Measurements from ENCODE around the gene UAP1L1.

UAP1L1 gene

DNA sequence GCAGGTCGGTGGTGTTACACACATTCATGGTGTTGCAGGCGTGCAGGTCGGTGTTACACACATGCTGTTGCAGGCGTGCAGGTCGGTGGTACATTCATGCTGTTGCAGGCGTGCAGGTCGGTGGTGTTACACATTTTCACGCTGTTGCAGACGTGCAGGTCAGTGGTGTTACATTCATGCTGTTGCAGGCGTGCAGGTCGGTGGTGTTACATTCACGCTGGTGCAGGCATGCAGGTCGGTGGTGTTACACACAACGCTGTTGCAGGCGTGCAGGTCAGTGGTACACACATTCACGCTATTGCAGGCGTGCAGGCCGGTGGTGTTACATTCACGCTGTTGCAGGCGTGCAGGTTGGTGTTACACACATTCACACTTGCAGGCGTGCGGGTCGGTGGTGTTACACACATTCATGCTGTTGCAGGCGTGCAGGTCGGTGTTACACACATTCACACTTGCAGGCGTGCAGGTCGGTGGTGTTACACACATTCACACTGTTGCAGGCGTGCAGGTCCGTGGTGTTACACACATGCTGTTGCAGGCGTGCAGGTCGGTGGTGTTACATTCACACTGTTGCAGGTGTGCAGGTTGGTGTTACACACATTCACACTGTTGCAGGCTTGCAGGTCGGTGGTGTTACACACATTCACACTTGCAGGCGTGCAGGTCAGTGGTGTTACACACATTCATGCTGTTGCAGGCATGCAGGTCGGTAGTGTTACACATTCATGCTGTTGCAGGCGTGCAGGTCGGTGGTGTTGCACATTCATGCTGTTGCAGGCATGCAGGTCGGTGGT is 26.1 kb downstream of the UAP1L1 start:
- H3K4me3 ChIP-seq (replicated peaks in 1 of 2; ENCODE audit: low read depth in 2 of 2, low read length in 2 of 2): no peak overlapping the region
- DNase-seq (ENCODE audit: low read depth in 2 of 2): no peak
- TF ChIP-seq, protein P1, sequence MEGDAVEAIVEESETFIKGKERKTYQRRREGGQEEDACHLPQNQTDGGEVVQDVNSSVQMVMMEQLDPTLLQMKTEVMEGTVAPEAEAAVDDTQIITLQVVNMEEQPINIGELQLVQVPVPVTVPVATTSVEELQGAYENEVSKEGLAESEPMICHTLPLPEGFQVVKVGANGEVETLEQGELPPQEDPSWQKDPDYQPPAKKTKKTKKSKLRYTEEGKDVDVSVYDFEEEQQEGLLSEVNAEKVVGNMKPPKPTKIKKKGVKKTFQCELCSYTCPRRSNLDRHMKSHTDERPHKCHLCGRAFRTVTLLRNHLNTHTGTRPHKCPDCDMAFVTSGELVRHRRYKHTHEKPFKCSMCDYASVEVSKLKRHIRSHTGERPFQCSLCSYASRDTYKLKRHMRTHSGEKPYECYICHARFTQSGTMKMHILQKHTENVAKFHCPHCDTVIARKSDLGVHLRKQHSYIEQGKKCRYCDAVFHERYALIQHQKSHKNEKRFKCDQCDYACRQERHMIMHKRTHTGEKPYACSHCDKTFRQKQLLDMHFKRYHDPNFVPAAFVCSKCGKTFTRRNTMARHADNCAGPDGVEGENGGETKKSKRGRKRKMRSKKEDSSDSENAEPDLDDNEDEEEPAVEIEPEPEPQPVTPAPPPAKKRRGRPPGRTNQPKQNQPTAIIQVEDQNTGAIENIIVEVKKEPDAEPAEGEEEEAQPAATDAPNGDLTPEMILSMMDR (IDR thresholded peaks at IDR 0.05; ENCODE audit: low read depth, low read length): no peak

DNA sequence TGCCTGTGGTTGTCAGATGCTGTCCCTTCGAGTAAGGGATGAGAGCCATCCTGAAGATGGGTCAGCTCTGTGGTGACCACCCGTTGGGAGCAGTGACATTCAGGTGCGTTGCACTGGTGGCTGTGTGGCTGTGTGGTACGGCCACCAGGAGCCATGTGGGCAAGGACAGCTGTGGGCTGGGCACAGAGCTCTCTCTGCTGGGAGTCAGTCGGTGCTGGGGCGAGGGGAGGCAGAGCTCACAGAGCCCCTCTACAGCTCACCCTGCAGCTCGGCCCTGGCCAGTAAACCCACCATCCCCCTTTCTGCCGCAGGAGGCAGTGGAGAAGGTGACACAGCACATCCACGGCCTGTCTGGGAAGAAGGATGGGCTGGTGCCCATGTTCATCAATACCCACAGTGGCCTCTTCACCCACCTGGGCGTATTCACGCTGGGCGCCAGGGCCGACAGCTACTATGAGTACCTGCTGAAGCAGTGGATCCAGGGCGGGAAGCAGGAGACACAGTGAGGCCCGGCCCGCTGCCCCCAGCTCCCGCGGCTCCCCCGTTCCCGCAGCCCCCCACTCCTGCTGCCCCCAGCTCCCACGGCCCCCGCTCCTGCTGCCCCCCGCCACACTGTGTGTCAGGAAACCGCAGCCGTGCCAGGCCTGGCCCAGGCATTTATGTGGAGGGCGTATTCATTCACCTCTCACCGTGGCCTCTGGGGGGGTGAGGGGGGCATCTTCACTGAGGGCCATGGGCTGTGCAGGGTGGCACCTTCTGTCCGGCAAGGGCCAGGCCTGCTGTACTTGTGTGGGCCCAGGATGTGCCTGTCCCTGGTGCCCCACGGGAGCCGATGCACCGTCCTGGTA is 28.7 kb downstream of the UAP1L1 start:
- H3K4me3 ChIP-seq (replicated peaks in 1 of 2; ENCODE audit: low read depth in 2 of 2, low read length in 2 of 2): no peak overlapping the region
- no peak for DNase-seq (ENCODE audit: low read depth in 2 of 2)
- TF ChIP-seq, protein P1 (IDR thresholded peaks at IDR 0.05; ENCODE audit: low read depth, low read length): no peak

DNA sequence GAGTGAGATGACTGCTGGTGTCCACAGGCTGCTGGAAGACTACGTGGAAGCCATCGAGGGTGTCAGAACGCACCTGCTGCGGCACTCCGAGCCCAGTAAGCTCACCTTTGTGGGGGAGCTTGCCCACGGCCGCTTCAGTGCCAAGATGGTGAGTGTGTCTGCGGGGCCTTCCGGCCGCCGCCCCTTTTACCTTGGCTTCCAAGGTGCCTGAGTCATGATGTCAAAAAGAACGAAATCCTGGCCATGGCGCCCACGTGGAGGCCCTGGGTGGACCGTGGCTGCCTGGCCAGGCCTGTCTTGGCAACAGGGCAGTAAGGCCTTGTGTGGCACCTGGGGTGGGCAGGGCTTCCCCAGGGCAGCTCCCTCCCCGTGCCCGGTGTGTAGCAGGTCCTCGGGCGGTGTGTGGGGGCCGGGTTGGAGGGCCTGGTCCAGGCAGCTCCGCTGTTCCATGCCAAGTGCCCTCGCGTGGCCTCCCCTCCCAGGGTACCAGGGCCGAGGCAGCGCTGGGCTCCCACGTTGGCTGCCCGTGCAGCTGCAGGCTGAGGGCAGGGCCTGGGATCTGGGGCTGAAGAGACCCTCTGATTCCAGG is 29.4 kb downstream of the UAP1L1 start:
- H3K4me3 ChIP-seq (replicated peaks in 1 of 2; ENCODE audit: low read depth in 2 of 2, low read length in 2 of 2): no peak overlapping the region
- no peak for DNase-seq (ENCODE audit: low read depth in 2 of 2)
- TF ChIP-seq, protein P1 (IDR thresholded peaks at IDR 0.05; ENCODE audit: low read depth, low read length): no peak

DNA sequence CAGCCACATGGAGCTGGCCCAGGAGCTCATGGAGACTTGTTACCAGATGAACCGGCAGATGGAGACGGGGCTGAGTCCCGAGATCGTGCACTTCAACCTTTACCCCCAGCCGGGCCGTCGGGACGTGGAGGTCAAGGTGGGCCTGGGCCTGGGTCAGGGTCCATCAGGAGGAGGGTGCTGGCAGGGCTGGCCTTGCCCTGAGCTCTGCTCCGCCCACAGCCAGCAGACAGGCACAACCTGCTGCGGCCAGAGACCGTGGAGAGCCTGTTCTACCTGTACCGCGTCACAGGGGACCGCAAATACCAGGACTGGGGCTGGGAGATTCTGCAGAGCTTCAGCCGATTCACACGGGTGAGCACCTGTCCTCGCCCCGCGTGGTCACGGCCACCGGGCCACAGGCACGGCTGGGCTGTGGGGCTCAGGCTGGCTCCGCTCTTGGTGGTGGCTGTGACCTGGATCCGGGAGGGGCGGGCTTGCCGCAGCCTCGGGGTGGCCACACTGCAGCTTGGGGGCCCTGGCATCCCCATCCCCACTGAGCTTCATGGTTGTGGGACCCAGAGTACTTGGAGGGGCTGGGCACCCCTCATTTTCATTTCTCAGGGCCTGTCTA is 30.1 kb downstream of the UAP1L1 start:
- H3K4me3 ChIP-seq (replicated peaks in 1 of 2; ENCODE audit: low read depth in 2 of 2, low read length in 2 of 2): no peak overlapping the region
- TF ChIP-seq, protein P1 (IDR thresholded peaks at IDR 0.05; ENCODE audit: low read depth, low read length): no peak

DNA sequence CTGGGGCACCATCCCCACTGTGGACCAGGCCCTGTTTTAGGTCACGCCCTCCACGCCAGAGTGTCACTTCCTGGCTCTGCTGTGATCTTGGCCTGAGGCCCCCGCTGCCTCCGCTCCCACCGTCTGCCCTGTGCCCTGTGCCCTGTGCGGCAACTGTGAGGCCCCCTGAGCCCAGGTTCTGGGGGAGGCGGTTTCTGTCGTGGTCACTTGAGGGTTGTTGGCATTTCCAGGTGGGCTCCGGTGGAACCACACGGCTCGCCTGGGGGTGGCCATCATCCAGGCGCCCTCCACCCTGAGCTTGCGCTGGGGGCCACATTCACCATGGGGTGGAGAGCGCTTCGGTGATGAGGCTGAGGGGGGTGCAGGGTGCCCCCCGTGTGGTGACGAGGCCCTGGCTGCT is 30.7 kb downstream of the UAP1L1 start:
- DNase-seq (ENCODE audit: low read depth in 2 of 2): no peak
- H3K4me3 ChIP-seq (replicated peaks in 1 of 2; ENCODE audit: low read depth in 2 of 2, low read length in 2 of 2): no peak overlapping the region
- TF ChIP-seq, protein P1 (IDR thresholded peaks at IDR 0.05; ENCODE audit: low read depth, low read length): no peak

More for the DNA sequence above, 30.1 kb downstream of the UAP1L1 start:
- DNase-seq (ENCODE audit: low read depth in 2 of 2): no peak

DNA sequence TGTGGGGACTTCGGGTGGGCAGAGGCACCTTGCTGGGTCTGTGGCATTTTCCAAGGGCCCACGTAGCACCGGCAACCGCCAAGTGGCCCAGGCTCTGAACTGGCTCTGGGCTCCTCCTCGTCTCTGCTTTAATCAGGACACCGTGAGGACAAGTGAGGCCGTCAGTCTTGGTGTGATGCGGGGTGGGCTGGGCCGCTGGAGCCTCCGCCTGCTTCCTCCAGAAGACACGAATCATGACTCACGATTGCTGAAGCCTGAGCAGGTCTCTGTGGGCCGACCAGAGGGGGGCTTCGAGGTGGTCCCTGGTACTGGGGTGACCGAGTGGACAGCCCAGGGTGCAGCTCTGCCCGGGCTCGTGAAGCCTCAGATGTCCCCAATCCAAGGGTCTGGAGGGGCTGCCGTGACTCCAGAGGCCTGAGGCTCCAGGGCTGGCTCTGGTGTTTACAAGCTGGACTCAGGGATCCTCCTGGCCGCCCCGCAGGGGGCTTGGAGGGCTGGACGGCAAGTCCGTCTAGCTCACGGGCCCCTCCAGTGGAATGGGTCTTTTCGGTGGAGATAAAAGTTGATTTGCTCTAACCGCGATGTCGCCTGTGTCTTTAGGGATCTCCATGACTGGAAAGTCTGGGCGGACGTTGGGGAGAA is 31.4 kb downstream of the UAP1L1 start:
- TF ChIP-seq, protein P1 (IDR thresholded peaks at IDR 0.05; ENCODE audit: low read depth, low read length): no peak
- DNase-seq (ENCODE audit: low read depth in 2 of 2): no peak
- no peak overlapping the region for H3K4me3 ChIP-seq (replicated peaks in 1 of 2; ENCODE audit: low read depth in 2 of 2, low read length in 2 of 2)
